Central memory CD8-positive, alpha-beta T cell (primary cell): Measurements from ENCODE around the gene ZNRF4.
"Not testable (repeated sequence)": the region's sequence is repeated elsewhere in the genome, so short reads cannot be mapped to it uniquely, and the experiment has no call there.

Experiments used
- ATAC-seq: fragments of 150-1000 bp; cut with Tn5 transposase; replicated peaks from 2 replicates; pipeline ENCODE4 v1.10.0; 2022; ENCODE audit warnings: mild to moderate bottlenecking, moderate FRiP score, moderate number of reproducible peaks; ENCODE audit not compliant: poor library complexity, severe bottlenecking; ENCODE audit errors: extremely low read depth
- DNase-seq, 2 donors: peaks; one replicate each; pipeline ENCODE4 v3.0.0; 2021; ENCODE audit warnings: low spot score in 2 of 2
- H3K27ac Mint-ChIP-seq: one replicate; pipeline ENCODE4 v1.8.0; 2022; ENCODE audit warnings: low read depth, mild to moderate bottlenecking, moderate library complexity, mixed read lengths
- H3K27me3 Mint-ChIP-seq: one replicate; pipeline ENCODE4 v1.8.0; 2022; ENCODE audit warnings: mixed read lengths
- H3K36me3 Mint-ChIP-seq: one replicate; pipeline ENCODE4 v1.8.0; 2022; ENCODE audit warnings: mild to moderate bottlenecking, moderate library complexity, mixed read lengths; ENCODE audit not compliant: insufficient read depth
- H3K4me1 Mint-ChIP-seq: one replicate; pipeline ENCODE4 v1.8.0; 2022; ENCODE audit warnings: mixed read lengths
- H3K4me3 Mint-ChIP-seq: one replicate; pipeline ENCODE4 v1.8.0; 2022; ENCODE audit warnings: mild to moderate bottlenecking, moderate library complexity, mixed read lengths
- H3K9me3 Mint-ChIP-seq: one replicate; pipeline ENCODE4 v1.8.0; 2022; ENCODE audit warnings: mixed read lengths

ZNRF4 gene

DNA sequence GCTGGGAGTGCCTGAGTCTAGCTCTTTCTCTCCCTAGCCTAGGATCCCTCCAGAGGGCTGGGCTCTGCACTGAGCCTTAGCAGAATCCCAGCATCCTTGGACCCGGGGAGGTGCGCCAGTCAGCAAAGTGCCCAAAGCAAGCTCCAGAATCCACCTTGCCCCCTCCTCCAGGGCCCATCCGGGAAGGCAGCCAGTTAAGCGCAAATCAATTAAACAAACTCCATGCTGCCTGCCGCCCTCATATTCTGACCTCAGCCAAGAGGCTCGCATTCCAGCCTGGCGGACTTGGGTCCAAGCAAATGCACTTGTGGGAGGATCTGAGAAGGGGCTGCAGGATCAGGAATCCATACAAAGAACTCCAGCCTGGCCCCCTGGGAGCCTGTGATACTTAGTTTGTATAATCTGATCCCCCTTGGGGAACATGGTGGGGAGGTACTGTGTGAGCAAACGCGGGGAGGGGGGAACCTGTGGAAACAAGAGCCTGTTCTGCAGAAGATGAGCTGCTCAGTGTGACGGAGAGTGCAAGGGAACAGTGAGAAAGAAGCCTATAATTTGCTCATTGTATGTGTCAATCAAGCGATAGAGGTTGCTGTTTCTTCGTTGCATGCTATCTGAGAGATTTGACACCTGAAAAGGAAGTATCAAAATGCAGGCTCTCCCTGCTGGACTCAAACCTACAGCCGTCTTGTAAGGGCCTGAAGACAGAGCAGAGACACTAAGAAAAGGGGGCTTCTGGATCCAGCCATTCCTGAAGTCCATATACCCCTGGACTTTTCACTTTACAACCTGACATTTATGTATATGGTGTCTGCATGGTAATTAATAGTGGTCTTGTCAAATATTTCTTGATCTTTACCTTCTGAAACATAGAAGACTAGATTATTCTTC lies 29.4 kb downstream of the ZNRF4 start:
- Mint-ChIP-seq H3K9me3 (peaks cover 11% of the 10 kb centered on the region), H3K4me3 (no peak overlapping the region), H3K36me3 (no peaks in the 10 kb centered on the region), H3K4me1 (no peaks in the 10 kb centered on the region), H3K27me3 (peaks cover 47% of the 10 kb centered on the region), H3K27ac (no peak overlapping the region)
- ATAC-seq (no peak), DNase-seq (no peak)

DNA sequence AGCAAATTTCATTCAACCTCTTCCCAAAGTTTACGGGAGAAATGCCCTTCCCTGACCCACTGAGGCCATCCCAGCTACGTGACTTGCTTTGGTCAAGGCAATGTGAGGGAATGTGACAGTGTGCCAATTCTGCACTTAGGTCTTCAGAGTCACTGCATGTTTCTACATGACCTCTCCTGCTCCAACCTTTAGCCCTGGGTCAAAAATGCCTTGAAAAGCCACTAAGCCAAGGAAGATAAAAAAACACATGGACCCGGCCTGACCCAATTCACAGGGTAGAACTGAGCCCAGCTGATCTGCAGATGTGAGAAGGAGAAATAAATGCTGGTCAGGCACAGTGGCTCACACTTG lies 30.0 kb downstream of the ZNRF4 start:
- Mint-ChIP-seq H3K9me3 (peaks cover 9% of the 10 kb centered on the region), H3K36me3 (no peaks in the 10 kb centered on the region), H3K27me3 (peaks cover 47% of the 10 kb centered on the region), H3K4me1 (no peaks in the 10 kb centered on the region), H3K27ac (no peak overlapping the region), H3K4me3 (no peak overlapping the region)
- no peak for ATAC-seq
- DNase-seq: no peak

DNA sequence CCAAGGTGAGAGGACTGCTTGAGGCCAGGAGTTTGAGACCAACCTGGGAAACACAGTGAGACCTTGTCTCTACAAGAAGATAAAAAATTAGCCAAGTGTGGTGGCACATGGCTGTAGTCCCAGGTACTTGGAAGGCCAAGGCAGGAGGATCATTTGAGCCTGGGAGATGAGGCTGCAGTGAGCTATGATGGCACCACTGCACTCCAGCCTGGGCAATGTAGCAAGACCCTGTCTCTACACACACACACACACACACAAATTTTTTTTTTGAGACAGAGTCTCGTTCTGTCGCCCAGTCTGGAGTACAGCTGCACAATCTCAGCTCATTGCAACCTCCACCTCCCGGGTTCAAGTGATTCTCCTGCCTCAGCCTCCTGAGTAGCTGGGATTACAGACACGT lies 30.4 kb downstream of the ZNRF4 start:
- H3K4me3 Mint-ChIP-seq, H3K9me3 Mint-ChIP-seq, ATAC-seq, H3K36me3 Mint-ChIP-seq, H3K4me1 Mint-ChIP-seq, DNase-seq, H3K27ac Mint-ChIP-seq: not testable (repeated sequence)
- H3K27me3 Mint-ChIP-seq: peaks cover 47% of the 10 kb centered on the region

DNA sequence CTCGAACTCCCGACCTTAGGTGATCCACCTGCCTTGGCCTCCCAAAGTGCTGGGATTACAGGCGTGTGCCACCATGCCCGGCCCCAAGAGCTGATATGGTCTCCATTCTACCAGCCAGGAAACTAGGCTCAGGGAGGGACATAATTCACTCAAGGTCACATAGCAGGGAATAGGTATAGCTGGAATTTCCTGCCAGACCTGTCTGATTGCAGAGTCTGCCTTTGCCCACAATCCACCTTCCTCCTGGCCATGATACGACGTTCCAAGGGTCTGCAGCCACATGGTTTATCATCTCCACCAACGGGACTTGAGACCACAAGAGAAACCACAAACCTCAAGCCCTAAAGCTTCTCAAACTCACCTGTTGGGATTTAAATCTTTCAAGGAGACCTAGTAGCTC lies 32.0 kb downstream of the ZNRF4 start:
- DNase-seq (no peak), ATAC-seq (no peak)
- H3K27ac Mint-ChIP-seq: no peak overlapping the region
- peaks cover 56% of the 10 kb centered on the region for H3K27me3 Mint-ChIP-seq
- H3K4me1 Mint-ChIP-seq: no peaks in the 10 kb centered on the region
- H3K9me3 Mint-ChIP-seq: peaks cover 4% of the 10 kb centered on the region
- H3K36me3 Mint-ChIP-seq: no peaks in the 10 kb centered on the region
- no peak overlapping the region for H3K4me3 Mint-ChIP-seq

DNA sequence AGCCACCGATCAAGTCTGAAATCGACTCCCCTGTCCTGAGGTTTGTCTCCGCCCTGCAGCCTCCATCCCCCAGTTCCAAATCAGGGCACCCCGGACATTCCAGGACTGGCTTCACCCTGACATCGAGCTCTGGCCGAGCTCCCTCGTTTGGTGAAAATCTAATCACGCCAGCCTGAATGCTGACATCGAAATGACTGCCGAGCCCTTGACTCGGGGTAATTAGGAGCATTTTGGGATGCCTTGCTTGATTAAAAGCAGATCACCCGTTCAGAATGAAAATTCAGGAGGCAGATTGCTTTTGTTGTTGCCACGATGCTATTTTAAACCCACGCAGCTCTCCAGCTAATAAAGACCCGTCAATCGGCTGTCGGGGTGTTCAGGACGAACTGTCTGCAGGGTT lies 34.3 kb downstream of the ZNRF4 start:
- no peaks in the 10 kb centered on the region for H3K9me3 Mint-ChIP-seq
- H3K36me3 Mint-ChIP-seq: no peaks in the 10 kb centered on the region
- H3K4me1 Mint-ChIP-seq: no peaks in the 10 kb centered on the region
- no peak overlapping the region for H3K4me3 Mint-ChIP-seq
- peaks cover 58% of the 10 kb centered on the region for H3K27me3 Mint-ChIP-seq
- no peak for ATAC-seq
- DNase-seq: no peak
- H3K27ac Mint-ChIP-seq: no peak overlapping the region

DNA sequence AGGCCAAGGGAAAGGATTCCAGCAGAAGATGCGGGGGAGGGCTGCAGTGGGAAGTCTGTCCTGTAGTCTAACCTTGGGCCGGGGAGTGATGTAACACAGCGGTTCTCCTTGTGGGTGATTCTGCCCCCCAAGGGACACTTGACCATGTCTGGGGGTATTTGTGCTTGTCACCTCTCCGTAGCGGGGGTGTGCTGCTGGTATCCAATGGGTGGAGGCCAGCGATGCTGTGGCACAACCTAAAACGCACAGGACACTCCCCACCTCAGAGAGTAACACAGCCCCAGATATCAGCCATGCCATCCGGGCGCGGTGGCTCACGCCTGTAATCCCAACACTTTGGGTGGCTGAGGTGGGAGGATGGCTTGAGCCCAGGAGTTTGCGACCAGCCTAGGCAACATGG lies 36.3 kb downstream of the ZNRF4 start:
- Mint-ChIP-seq H3K4me1 (no peaks in the 10 kb centered on the region), H3K9me3 (no peaks in the 10 kb centered on the region), H3K27me3 (peaks cover 65% of the 10 kb centered on the region), H3K36me3 (no peaks in the 10 kb centered on the region), H3K27ac (no peak overlapping the region), H3K4me3 (no peak overlapping the region)
- DNase-seq (no peak), ATAC-seq (no peak)

DNA sequence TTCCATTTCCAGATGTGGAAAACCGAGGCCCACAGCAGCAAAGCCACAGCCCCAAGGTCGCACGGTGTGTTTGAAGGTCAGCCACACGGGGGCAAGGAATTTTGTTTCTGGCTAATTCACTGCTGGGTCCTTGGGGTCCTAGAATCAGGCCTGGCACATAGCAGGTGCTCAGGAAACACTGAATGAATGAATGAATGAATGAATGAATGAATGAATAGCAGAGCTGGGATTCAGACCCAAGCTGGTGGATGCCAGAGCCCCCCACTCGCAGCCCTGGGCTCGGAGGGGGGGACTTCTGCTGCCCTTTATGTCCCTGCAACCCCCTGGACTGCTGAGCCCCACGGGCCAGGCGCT lies 37.0 kb downstream of the ZNRF4 start:
- Mint-ChIP-seq H3K36me3 (no peaks in the 10 kb centered on the region), H3K9me3 (no peaks in the 10 kb centered on the region), H3K4me1 (no peaks in the 10 kb centered on the region), H3K27me3 (peaks cover 72% of the 10 kb centered on the region), H3K27ac (no peak overlapping the region), H3K4me3 (no peak overlapping the region)
- ATAC-seq: no peak
- DNase-seq: no peak

DNA sequence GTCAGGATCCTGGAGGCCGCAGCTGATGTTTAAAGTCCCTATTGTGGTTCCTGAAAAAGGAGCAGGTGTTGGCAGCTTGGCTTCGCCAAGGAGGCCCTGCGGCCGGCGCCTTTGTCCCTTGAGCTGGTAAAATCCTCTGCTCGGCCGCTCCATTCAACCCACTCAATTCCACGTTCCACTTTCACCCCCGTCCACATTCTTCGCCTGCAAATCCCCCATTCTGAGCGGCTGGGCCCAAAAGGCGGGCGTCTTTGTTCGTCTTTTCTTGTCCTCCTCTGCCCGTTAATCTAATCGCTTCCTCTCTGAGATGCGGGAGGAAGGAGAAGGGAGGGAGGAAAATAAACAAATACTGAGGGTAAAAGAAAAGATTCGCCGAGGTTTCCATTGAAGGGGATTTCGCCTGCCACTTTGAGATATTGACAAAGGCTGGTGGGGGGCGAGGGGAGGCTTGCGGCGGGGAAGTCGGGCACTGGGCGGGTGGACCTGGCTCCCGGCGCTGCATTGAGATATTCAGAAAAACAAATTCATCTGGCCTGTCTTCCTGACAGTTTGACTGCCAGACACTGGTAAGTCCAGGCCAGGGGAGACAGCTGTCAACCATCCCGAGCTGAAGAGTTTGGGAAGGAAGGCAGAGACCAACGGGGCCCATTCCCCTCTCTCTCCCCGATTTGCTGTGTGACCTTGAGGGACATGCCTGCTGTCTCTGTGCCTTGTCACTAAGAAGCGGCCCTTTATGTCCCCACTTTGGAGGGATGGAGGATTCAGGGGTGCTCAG lies 37.6 kb downstream of the ZNRF4 start:
- H3K27me3 Mint-ChIP-seq: peaks cover 77% of the 10 kb centered on the region
- H3K9me3 Mint-ChIP-seq: no peaks in the 10 kb centered on the region
- DNase-seq (no peak), ATAC-seq (no peak)
- H3K36me3 Mint-ChIP-seq: no peaks in the 10 kb centered on the region
- no peaks in the 10 kb centered on the region for H3K4me1 Mint-ChIP-seq
- no peak overlapping the region for H3K27ac Mint-ChIP-seq
- H3K4me3 Mint-ChIP-seq: no peak overlapping the region

DNA sequence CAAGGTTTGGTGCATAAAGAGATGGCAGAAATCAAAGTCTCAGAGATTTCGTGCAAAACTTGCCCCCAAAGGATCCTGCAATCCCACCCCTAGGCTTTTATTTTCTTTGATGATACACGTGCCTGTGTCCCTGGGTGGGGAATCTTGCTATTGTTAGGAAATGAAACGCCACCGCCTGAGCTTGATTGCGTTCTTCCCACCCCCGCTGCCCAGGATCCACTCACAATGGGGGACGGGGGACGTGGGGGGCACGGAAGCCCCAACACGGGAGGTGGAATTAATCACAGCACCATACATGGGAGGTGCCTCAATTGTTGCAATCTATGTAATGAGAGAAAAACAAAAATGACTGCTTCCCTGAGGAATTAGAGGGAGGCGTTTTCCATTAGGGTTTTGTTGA lies 39.6 kb downstream of the ZNRF4 start:
- H3K36me3 Mint-ChIP-seq: no peaks in the 10 kb centered on the region
- no peaks in the 10 kb centered on the region for H3K9me3 Mint-ChIP-seq
- H3K4me1 Mint-ChIP-seq: no peaks in the 10 kb centered on the region
- DNase-seq (no peak), ATAC-seq (no peak)
- no peak overlapping the region for H3K4me3 Mint-ChIP-seq
- no peak overlapping the region for H3K27ac Mint-ChIP-seq
- H3K27me3 Mint-ChIP-seq: peaks cover 83% of the 10 kb centered on the region

DNA sequence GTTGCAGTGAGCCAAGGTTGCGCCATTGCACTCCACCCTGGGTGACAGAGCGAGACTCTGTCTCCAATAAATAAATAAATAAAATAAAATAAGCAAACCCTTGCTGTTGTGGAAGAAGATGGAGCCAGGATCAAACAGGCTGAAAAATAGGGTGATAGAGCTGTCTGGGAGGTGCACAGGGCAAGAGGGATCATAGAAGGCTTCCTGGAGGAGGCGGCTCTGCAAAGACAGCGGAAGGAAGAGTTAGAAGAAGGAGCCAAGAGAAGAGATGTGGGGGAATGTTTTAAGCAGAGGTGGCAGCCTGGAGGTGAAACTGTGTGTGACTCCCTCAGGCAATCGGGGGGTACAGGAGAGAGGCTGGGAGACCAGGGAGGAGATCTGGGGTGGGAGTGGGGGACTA lies 40.6 kb downstream of the ZNRF4 start:
- no peak overlapping the region for H3K4me3 Mint-ChIP-seq
- no peaks in the 10 kb centered on the region for H3K4me1 Mint-ChIP-seq
- H3K27me3 Mint-ChIP-seq: peaks cover 74% of the 10 kb centered on the region
- ATAC-seq (no peak), DNase-seq (no peak)
- H3K9me3 Mint-ChIP-seq: no peaks in the 10 kb centered on the region
- no peak overlapping the region for H3K27ac Mint-ChIP-seq
- no peaks in the 10 kb centered on the region for H3K36me3 Mint-ChIP-seq

DNA sequence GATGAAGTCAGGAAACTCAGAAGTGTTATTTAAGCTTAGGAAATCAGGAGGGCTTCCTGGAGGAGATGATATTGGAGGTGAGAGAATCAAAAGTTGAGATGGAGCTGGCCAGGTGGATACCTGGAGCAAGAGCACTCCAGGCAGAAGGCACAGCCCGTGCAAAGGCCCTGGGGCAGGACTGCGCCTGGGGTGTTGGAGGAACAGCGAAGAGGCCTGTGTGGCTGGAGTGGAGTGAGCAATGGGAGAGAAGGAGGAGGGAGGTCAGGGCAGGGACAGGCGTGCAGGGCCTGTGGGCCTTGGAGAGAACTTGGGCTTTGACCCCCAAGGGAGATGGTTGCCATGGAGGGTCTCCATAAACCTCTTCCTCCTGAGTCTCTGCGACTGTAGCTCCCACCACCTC lies 42.1 kb downstream of the ZNRF4 start:
- H3K4me3 Mint-ChIP-seq: no peak overlapping the region
- H3K9me3 Mint-ChIP-seq: peaks cover 14% of the 10 kb centered on the region
- H3K27ac Mint-ChIP-seq: no peak overlapping the region
- peaks cover 73% of the 10 kb centered on the region for H3K27me3 Mint-ChIP-seq
- ATAC-seq (no peak), DNase-seq (no peak)
- H3K36me3 Mint-ChIP-seq: no peaks in the 10 kb centered on the region
- H3K4me1 Mint-ChIP-seq: no peaks in the 10 kb centered on the region

DNA sequence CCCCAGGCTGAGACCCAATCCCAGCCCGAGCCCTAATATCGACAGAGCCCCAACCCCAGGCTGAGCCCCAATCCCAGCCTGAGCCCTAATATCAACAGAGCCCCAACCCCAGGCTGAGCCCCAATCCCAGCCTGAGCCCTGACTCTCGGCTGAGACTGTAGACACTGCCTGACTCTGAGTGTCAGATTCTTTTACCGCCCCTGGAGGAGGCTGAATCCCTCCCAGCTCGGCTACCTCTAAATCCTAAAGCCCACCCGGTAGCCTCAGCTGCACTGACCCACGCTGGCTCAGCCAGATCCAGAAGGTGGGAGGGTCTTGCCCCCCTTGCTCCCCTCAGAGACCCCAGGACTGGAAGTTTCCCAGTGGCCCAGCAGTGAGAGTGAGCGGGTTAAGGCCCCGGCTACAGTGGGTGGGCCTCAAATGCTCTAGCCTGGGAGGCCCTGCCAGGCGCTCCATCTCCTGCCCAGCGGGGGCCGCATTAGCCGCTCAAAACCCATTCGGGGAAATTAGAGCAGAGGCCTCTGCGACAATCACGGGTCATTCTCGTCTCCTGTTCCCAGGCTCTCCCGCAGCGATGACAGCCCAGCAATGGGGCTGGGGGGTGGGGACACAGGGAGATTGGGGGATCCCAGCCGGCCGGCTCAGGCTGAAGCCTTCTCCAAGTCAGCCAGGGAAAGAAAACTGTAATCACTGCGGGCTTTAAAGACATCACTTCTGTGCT lies 43.8 kb downstream of the ZNRF4 start:
- ATAC-seq: no peak
- peaks cover 22% of the 10 kb centered on the region for H3K9me3 Mint-ChIP-seq
- peaks cover 59% of the 10 kb centered on the region for H3K27me3 Mint-ChIP-seq
- H3K36me3 Mint-ChIP-seq: no peaks in the 10 kb centered on the region
- no peak for DNase-seq
- H3K4me1 Mint-ChIP-seq: no peaks in the 10 kb centered on the region
- H3K4me3 Mint-ChIP-seq: no peak overlapping the region
- no peak overlapping the region for H3K27ac Mint-ChIP-seq

DNA sequence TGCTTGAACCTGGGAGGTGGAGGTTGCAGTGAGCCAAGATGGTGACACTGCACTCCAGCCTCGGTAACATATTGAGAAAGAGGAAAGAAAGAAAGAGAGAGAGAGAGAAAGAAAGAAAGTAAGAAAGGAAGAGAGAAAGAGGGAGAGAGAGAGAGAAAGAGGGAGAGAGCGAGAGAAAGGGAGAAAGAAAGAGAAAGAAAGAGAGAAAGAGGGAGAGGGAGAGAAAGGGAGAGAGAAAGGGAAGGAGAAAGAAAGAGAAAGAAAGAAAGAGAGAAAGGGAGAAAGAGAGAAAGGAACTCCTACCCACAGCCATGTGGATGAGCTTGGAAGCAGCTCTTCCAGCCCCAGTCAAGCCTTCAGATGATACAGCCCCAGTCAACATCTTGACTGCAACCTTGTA lies 46.7 kb downstream of the ZNRF4 start:
- ATAC-seq: no peak
- Mint-ChIP-seq H3K9me3 (peaks cover 32% of the 10 kb centered on the region), H3K4me3 (no peak overlapping the region), H3K4me1 (no peaks in the 10 kb centered on the region), H3K27me3 (peaks cover 34% of the 10 kb centered on the region), H3K27ac (no peak overlapping the region), H3K36me3 (peaks cover 1% of the 10 kb centered on the region)
- DNase-seq: no peak
